ENCODE measurements around the gene STK25.

Gene STK25

DNA sequence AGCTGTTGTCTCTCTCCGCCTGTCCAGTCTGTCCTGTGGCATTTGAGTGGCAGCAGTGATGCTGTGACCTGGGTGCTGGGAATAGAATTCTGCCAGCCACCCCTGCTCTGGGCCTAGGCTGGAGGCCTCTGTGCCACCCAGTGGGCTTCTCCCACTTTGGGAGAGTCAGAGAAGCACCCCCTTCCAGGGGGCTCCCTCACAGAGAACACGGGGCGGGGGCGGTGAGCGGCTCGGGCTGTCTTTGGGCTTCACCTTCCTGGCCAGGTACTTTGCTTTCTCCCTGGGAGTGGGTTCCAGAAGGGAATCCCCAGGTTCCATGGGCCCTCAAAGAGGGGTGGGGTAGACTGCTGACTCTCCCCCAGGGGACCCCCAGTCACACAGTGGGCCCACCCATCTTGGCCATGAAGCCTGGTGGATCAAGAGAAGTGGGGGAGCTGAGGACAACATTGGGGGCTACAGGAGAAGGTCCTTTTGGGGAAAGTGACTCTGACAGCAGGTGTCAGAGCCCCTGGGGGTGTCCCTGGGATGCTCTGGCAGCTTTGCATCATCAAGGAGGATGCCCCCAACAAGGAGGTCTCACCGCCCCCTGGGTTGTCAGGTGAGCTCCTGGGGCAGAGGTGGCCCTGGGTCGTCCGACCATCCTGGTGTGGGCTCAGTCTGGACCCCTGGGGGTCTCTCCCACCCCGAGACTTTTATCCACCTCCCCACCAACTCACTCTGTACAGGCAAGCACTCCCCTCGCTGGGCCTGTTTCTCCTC is 31.4 kb upstream of the STK25 start:
- no peak for ATAC-seq
- TF ChIP-seq ESRRG (CRISPR knock-in tag; IDR thresholded peaks at IDR 0.05) = no peak
- no peak for TF ChIP-seq SNAI2 (CRISPR knock-in tag; IDR thresholded peaks at IDR 0.05)
- TF ChIP-seq ZFP3 (CRISPR knock-in tag; IDR thresholded peaks at IDR 0.05) = no peak
- no peak for TF ChIP-seq BACH2 (CRISPR knock-in tag; IDR thresholded peaks at IDR 0.05; ENCODE audit: borderline replicate concordance)
- TF ChIP-seq ARNTL (CRISPR knock-in tag; IDR thresholded peaks at IDR 0.05; ENCODE audit: borderline replicate concordance, low read depth) = no peak
- TF ChIP-seq GLIS3 (CRISPR knock-in tag; IDR thresholded peaks at IDR 0.05) = no peak
- no peak for TF ChIP-seq ZC3H10 (CRISPR knock-in tag; IDR thresholded peaks at IDR 0.05)

DNA sequence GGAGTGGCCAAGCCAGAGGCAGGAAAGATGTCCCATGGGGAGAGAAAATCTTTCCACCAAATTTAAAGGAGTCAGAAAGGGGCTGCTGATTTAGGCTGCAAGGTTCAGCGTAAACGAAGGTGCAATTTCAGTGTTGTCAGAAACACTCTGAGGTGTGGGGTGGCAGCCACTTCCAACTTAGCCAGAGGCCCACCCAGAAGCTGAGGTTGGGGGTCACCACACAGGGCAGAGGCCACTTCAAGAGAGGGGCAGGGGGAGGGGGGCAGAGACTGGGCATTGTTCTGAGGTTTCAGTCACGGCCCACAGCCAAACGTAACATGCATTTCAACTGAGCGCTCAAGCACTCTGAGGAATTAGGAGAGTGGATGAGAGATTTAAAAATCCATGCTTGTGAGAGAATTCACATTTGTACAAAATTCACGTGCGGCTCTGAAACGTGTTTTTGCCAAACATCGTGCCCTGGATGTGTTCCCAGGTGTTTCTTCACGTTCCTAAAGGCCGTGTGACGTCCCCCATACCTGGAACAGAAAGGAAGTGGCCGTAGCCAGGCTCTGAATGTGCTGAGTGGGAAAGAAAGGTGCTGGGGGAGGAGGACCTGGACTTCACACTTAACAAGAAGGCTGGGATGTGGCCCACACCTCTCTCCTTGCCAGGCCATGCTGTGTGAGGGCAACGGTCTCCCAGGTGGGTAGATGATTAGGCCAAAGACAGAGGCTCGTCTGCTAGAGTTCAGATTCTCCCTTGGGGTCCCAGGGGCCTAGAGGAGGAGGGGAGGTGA is 30.6 kb upstream of the STK25 start:
- no peak for ATAC-seq
- TF ChIP-seq ZFP3 (CRISPR knock-in tag; IDR thresholded peaks at IDR 0.05) = no peak

DNA sequence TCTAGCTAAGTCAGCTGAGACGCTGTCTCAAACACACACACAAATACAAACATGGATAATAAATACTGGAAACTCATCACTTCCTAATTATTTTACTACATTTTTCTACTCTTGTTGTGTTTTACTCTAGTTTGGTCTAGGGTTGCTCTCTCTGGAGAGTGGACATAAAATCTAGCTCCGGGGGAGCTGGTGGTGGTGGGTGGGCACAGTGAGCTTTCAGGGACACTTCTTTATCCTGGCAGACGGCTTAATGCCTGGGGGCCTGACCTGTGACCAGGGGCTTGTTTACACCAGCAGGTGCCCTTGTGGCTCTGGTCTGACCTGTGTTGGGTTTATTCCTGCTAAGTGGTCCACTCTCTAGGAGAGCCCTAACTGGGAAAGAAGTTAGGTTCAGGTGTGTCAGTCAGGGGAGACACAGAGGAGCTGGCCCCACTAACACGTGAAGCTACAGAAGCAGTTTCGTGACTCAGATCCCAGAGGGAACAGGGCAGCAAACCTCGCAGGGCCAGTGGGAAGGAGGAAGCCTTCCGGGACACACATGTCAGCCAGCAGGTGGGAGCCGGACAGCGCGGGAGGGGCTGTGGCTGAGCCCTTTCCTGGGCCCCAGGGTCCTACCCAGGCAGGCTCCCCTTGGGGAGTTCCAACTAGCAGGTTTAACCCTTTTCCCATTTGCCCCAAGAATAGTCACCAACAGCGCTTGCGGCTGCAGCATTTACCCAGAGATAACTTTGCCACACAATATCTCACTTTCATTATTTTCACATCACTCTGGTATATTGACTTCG is 27.7 kb upstream of the STK25 start:
- no peak for ATAC-seq
- TF ChIP-seq GLIS3 (CRISPR knock-in tag; IDR thresholded peaks at IDR 0.05) (no peak), ZFP30 (CRISPR knock-in tag; IDR thresholded peaks at IDR 0.05) (no peak), TOX (CRISPR knock-in tag; IDR thresholded peaks at IDR 0.05; ENCODE audit: borderline replicate concordance) (no peak), ZFP3 (CRISPR knock-in tag; IDR thresholded peaks at IDR 0.05) (no peak), ZNF70 (CRISPR knock-in tag; IDR thresholded peaks at IDR 0.05) (no peak), SNAI2 (CRISPR knock-in tag; IDR thresholded peaks at IDR 0.05) (no peak), ZNF8 (CRISPR knock-in tag; IDR thresholded peaks at IDR 0.05) (no peak), ARNTL (CRISPR knock-in tag; IDR thresholded peaks at IDR 0.05; ENCODE audit: borderline replicate concordance, low read depth) (no peak), OSR1 (CRISPR knock-in tag; IDR thresholded peaks at IDR 0.05) (no peak), ESRRG (CRISPR knock-in tag; IDR thresholded peaks at IDR 0.05) (no peak), PPARA (CRISPR knock-in tag; IDR thresholded peaks at IDR 0.05; ENCODE audit: borderline replicate concordance) (no peak)
- TF ChIP-seq, protein P1, sequence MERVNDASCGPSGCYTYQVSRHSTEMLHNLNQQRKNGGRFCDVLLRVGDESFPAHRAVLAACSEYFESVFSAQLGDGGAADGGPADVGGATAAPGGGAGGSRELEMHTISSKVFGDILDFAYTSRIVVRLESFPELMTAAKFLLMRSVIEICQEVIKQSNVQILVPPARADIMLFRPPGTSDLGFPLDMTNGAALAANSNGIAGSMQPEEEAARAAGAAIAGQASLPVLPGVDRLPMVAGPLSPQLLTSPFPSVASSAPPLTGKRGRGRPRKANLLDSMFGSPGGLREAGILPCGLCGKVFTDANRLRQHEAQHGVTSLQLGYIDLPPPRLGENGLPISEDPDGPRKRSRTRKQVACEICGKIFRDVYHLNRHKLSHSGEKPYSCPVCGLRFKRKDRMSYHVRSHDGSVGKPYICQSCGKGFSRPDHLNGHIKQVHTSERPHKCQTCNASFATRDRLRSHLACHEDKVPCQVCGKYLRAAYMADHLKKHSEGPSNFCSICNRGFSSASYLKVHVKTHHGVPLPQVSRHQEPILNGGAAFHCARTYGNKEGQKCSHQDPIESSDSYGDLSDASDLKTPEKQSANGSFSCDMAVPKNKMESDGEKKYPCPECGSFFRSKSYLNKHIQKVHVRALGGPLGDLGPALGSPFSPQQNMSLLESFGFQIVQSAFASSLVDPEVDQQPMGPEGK (CRISPR knock-in tag; IDR thresholded peaks at IDR 0.05; ENCODE audit: borderline replicate concordance) = no peak
- TF ChIP-seq, protein P2, sequence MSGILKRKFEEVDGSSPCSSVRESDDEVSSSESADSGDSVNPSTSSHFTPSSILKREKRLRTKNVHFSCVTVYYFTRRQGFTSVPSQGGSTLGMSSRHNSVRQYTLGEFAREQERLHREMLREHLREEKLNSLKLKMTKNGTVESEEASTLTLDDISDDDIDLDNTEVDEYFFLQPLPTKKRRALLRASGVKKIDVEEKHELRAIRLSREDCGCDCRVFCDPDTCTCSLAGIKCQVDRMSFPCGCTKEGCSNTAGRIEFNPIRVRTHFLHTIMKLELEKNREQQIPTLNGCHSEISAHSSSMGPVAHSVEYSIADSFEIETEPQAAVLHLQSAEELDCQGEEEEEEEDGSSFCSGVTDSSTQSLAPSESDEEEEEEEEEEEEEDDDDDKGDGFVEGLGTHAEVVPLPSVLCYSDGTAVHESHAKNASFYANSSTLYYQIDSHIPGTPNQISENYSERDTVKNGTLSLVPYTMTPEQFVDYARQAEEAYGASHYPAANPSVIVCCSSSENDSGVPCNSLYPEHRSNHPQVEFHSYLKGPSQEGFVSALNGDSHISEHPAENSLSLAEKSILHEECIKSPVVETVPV (CRISPR knock-in tag; IDR thresholded peaks at IDR 0.05) = no peak

DNA sequence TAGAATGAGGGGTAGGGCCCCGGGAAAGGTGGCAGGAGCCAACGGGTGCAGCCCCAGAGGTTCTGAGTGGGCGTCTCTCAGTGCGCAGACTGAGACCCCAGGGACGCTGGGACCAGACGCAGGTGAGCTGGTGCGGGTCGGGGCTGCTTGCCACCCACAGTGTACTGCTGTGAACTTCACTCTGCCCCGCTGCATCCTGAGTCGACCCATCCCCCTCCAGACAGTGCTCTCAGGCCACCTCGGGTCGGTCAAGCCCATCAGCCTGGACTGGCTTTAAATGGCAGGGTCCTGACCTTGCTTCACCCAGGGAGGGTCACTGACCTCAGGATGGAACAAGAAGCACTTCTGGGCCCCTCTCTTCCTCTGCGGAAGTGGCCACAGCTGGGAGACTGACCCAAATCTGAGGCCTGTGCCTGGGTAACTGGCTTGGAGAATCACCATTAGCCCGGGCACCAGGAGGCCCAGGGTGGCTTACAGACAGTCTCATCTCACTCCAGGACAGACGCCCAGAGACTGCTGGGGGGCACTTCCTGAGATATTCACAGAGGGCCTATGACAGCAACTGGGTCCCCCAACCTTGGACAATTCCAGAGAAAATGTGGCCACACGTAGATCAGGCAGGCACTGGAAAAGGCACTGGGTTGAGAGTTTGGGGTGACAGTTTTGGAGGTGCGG is 26.5 kb upstream of the STK25 start:
- TF ChIP-seq TOX (CRISPR knock-in tag; IDR thresholded peaks at IDR 0.05; ENCODE audit: borderline replicate concordance) (no peak), BACH2 (CRISPR knock-in tag; IDR thresholded peaks at IDR 0.05; ENCODE audit: borderline replicate concordance) (no peak)

DNA sequence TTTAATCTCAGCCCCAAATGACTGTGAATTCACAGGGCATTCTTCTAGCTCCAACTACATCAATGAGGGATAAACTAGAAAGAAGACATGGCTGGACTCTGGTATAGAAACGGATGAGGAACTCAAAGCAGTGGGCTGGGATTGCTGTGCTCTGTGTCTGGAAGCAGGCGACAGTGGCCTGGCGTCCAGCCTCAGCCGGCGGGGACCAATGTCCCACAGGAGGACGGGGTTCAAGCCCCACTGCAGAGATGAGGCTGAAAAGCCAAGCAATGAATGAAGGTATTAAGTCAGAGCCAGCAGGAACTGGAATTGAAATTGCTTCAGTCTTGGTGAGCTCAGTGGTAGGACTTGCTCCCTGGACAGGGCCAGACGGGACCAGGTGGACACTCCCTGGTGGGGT is 25.9 kb upstream of the STK25 start:
- TF ChIP-seq ISL1 (CRISPR knock-in tag; IDR thresholded peaks at IDR 0.05) (no peak), ZNF70 (CRISPR knock-in tag; IDR thresholded peaks at IDR 0.05) (no peak)
- no peak for ATAC-seq

More for the DNA sequence above, 26.5 kb upstream of the STK25 start:
- no peak for ATAC-seq

DNA sequence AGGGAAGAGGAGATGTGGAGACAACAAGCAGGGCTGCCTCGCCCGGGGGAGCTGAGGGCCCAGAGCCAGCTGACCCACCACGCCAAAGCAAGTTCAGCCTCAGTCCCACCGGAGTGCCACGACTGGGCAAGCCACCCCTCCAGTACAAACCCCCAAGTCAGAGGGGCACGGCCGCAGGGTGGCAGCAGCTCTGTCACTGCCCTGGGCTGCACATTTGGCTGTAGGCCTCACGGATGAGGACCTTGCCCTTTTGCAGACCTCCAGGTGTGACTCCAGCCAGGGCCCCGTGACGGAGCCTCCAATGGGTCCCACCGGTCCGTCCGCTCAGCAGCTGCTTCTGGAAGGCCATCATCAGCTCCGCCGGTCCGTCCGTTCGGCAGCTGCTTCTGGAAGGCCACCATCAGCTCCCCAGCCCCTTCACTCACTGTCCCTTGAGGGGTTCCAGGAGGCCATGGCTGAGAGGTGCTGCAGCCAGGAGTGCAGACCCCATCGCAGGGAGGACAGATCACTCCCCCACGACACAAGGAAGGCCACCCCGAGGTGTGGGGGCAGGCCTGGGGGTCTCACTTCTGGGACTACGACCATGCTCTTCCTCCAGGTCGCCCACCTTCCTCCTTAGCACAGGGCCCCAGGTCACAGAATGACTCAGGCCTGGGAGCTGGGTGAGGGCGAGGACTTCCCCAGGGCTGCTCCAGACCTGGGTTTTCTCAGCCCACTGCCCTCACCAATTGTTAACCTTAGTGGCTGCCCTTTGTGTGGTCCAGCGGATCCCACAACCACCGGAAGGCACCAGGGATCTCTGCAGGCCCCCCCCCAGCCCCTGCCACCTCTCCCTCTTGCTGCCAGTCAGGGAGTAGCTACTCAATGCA is 24.6 kb upstream of the STK25 start:
- ATAC-seq = no peak
- TF ChIP-seq, protein P1 (CRISPR knock-in tag; IDR thresholded peaks at IDR 0.05; ENCODE audit: borderline replicate concordance) = no peak
- TF ChIP-seq SNAI2 (CRISPR knock-in tag; IDR thresholded peaks at IDR 0.05) (no peak), ARNTL (CRISPR knock-in tag; IDR thresholded peaks at IDR 0.05; ENCODE audit: borderline replicate concordance, low read depth) (no peak), TOX (CRISPR knock-in tag; IDR thresholded peaks at IDR 0.05; ENCODE audit: borderline replicate concordance) (no peak), ZNF565 (CRISPR knock-in tag; conservative IDR thresholded peaks at IDR 0.05; ENCODE audit: low read depth) (no peak), ZC3H10 (CRISPR knock-in tag; IDR thresholded peaks at IDR 0.05) (no peak), TCF4 (CRISPR knock-in tag; IDR thresholded peaks at IDR 0.05; ENCODE audit: borderline replicate concordance) (no peak)
- TF ChIP-seq, protein P3, sequence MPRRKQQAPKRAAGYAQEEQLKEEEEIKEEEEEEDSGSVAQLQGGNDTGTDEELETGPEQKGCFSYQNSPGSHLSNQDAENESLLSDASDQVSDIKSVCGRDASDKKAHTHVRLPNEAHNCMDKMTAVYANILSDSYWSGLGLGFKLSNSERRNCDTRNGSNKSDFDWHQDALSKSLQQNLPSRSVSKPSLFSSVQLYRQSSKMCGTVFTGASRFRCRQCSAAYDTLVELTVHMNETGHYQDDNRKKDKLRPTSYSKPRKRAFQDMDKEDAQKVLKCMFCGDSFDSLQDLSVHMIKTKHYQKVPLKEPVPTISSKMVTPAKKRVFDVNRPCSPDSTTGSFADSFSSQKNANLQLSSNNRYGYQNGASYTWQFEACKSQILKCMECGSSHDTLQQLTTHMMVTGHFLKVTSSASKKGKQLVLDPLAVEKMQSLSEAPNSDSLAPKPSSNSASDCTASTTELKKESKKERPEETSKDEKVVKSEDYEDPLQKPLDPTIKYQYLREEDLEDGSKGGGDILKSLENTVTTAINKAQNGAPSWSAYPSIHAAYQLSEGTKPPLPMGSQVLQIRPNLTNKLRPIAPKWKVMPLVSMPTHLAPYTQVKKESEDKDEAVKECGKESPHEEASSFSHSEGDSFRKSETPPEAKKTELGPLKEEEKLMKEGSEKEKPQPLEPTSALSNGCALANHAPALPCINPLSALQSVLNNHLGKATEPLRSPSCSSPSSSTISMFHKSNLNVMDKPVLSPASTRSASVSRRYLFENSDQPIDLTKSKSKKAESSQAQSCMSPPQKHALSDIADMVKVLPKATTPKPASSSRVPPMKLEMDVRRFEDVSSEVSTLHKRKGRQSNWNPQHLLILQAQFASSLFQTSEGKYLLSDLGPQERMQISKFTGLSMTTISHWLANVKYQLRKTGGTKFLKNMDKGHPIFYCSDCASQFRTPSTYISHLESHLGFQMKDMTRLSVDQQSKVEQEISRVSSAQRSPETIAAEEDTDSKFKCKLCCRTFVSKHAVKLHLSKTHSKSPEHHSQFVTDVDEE (CRISPR knock-in tag; IDR thresholded peaks at IDR 0.05) = no peak
